OCI-LY3 (cell line): ENCODE results near the gene TGFBR1.

Source experiments
- H2AFZ ChIP-seq: fragments of 200-600, 300-600 bp; shearing (Covaris generic); 2 replicates; pipeline ENCODE4 v1.6.0; 2014; ENCODE audit warnings: antibody characterized with exemption, low read depth, low read length
- H3K27ac ChIP-seq: fragments of 200-600, 300-600 bp; sonication (generic); 2 replicates; pipeline ENCODE4 v1.5.1; 2014; ENCODE audit warnings: mild to moderate bottlenecking, low read length, moderate library complexity, mixed read lengths
- H3K27me3 ChIP-seq: fragments of 200-600, 300-600 bp; sonication (generic); 2 replicates; pipeline ENCODE4 v1.6.1; 2014; ENCODE audit warnings: low read depth, low read length, mixed read lengths
- H3K36me3 ChIP-seq: fragments of 200-600, 300-600 bp; sonication (generic); replicated peaks from 2 replicates; pipeline ENCODE3; 2014; ENCODE audit warnings: low read depth, low read length, mixed read lengths
- H3K4me1 ChIP-seq: fragments of 300-600, 200-600 bp; sonication (generic); 2 replicates; pipeline ENCODE4 v1.6.1; 2014; ENCODE audit warnings: low read length, mixed read lengths
- H3K4me2 ChIP-seq: fragments of 200-600, 300-600 bp; sonication (generic); 2 replicates; pipeline ENCODE4 v1.6.1; 2014; ENCODE audit warnings: low read length, mixed read lengths
- H3K4me3 ChIP-seq: fragments of 300-600, 200-600 bp; sonication (generic); 2 replicates; pipeline ENCODE4 v1.5.1; 2014; ENCODE audit warnings: antibody characterized with exemption, mild to moderate bottlenecking, low read length, moderate library complexity
- H3K79me2 ChIP-seq: fragments of 300-600, 200-600 bp; shearing (Covaris generic); 2 replicates; pipeline ENCODE4 v1.6.1; 2014; ENCODE audit warnings: mild to moderate bottlenecking, low read length, mixed read lengths
- H3K9ac ChIP-seq: fragments of 300-600, 200-600 bp; shearing (Covaris generic); 2 replicates; pipeline ENCODE4 v1.6.0; 2014; ENCODE audit warnings: mild to moderate bottlenecking, low read length, moderate library complexity
- H3K9me3 ChIP-seq: fragments of 200-600, 300-600 bp; shearing (Covaris generic); 2 replicates; pipeline ENCODE4 v1.6.1; 2014; ENCODE audit warnings: low read length, mixed read lengths; ENCODE audit not compliant: insufficient read depth
- H4K20me1 ChIP-seq: fragments of 200-600, 300-600 bp; sonication (generic); 2 replicates; pipeline ENCODE4 v1.6.1; 2016; ENCODE audit warnings: low read length, mixed read lengths; ENCODE audit not compliant: insufficient read depth
- EZH2phosphoT487 ChIP-seq: fragments of 200-600 bp; shearing (Covaris generic); IDR thresholded peaks from 2 replicates; pipeline ENCODE4 v1.6.1; 2018; ENCODE audit warnings: antibody characterized with exemption, mixed run types, low read depth
- TF ChIP-seq, protein P1 (sequence below): fragments of 200-600, 300-600 bp; sonication (generic); IDR thresholded peaks from 2 replicates; pipeline ENCODE4 v1.5.1; 2014; ENCODE audit warnings: antibody characterized with exemption, low read length, low read depth

The TGFBR1 gene

DNA sequence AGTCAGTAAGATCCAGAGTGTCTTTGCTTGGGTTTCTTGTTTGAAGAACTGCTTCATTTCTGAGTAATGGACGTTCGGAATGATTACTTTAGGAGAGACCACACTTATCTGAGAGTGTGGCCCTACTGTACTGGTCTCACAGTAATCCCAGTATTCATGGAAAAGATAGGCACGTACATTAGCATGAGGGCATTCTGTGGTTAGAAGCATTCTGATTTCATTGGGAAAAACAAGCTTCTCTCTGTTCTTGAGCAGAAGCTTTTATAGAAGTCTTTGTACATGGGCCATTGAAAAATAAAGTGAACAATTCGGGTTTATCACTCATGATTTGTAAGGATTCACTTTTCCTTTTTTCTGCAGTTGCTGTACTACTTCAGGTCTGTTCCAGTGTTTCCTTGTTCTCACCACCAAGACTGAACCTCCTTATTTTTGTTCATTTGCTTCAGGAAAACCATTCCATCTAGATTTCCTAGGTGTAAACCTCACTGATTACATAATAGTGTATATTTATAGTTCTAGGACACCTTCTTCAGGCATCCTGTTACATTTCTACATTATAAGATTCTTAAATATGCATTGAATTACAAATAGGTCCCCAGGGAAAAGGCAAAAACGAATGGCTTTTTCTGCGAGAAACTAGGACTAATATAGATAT is 10.1 kb downstream of the TGFBR1 start:
- Histone ChIP-seq H3K9me3 (no peaks in the 10 kb centered on the region), H4K20me1 (no peaks in the 10 kb centered on the region; the same call in 1 of the 2 replicates), H2AFZ (no peak overlapping the region), H3K79me2 (peaks cover 88% of the 10 kb centered on the region), H3K36me3 (no peaks in the 10 kb centered on the region), H3K4me2 (no peak overlapping the region), H3K9ac (no peak overlapping the region), H3K27me3 (no peaks in the 10 kb centered on the region), H3K27ac (no peak overlapping the region), H3K4me1 (peaks cover 30% of the 10 kb centered on the region), H3K4me3 (no peak overlapping the region)
- TF ChIP-seq, protein P1, sequence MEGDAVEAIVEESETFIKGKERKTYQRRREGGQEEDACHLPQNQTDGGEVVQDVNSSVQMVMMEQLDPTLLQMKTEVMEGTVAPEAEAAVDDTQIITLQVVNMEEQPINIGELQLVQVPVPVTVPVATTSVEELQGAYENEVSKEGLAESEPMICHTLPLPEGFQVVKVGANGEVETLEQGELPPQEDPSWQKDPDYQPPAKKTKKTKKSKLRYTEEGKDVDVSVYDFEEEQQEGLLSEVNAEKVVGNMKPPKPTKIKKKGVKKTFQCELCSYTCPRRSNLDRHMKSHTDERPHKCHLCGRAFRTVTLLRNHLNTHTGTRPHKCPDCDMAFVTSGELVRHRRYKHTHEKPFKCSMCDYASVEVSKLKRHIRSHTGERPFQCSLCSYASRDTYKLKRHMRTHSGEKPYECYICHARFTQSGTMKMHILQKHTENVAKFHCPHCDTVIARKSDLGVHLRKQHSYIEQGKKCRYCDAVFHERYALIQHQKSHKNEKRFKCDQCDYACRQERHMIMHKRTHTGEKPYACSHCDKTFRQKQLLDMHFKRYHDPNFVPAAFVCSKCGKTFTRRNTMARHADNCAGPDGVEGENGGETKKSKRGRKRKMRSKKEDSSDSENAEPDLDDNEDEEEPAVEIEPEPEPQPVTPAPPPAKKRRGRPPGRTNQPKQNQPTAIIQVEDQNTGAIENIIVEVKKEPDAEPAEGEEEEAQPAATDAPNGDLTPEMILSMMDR = no peak
- TF ChIP-seq EZH2phosphoT487 = no peak

DNA sequence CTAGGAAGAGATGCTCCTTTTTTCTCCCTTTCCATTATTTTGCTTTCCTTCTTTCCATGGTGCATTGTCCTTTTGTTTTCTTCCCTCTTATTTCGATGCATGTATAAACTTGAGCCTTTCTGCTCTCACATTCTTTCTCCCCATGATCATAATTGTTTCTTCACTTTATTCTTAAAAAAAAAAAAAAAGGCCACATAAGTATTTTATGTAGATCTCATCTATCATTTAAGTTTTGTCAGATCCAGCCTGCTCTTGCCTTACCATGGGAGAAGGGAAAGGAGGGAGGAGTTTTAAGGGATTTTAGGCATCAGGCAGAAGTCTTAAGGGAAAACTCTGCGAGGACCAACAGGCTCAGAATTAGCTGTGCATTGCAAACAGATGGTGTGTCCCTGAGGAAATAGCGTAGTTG is 11.1 kb downstream of the TGFBR1 start:
- peaks cover 88% of the 10 kb centered on the region for H3K79me2 ChIP-seq
- no peak overlapping the region for H3K4me2 ChIP-seq
- no peak overlapping the region for H3K4me3 ChIP-seq
- H3K4me1 ChIP-seq = peaks cover 35% of the 10 kb centered on the region
- no peak overlapping the region for H3K9ac ChIP-seq
- no peaks in the 10 kb centered on the region for H3K9me3 ChIP-seq
- TF ChIP-seq EZH2phosphoT487 = no peak
- TF ChIP-seq, protein P1 = no peak
- H4K20me1 ChIP-seq = no peaks in the 10 kb centered on the region; the same call in 1 of the 2 replicates
- H3K27ac ChIP-seq = no peak overlapping the region
- no peaks in the 10 kb centered on the region for H3K27me3 ChIP-seq
- H3K36me3 ChIP-seq = no peaks in the 10 kb centered on the region
- H2AFZ ChIP-seq = no peak overlapping the region

DNA sequence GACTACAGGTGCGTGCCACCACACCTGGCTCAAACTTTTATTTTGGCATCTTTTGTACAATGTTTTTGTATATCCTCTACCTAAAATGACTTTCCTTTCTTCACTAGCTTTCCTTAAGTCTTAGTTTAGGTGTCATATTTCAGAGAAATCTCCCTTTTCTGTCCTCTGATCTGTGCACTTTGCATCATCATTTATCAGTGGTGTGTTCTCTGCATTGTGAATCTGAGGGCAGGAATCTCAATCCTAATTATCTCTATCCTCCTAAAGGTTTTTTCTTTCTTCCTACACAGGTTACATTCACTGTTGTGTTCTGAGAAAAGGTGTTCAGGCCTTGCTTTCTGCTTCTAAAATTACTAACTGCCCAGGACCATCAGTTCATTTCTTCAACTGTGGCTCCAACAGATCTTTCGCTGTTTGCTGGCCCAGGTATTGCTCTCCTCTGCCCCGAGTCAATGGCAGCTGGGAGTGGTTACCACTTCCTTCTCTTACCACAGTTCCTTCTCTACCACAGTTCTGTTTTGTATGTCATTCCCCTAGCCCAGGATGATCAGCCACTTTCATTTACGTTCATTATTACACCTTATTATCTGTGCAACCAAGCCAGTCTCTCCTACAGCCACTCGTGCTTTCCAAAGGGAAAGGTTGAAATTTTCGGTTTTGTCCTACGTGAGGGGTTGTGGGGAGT is 14.0 kb downstream of the TGFBR1 start:
- Histone ChIP-seq H3K79me2 (peaks cover 89% of the 10 kb centered on the region), H3K27me3 (no peaks in the 10 kb centered on the region), H3K9me3 (no peaks in the 10 kb centered on the region), H3K9ac (peak overlapping the region; percentile 48), H3K4me1 (peaks cover 51% of the 10 kb centered on the region), H3K4me3 (peak overlapping the region; percentile 69), H3K36me3 (no peaks in the 10 kb centered on the region), H4K20me1 (no peaks in the 10 kb centered on the region; the same call in 1 of the 2 replicates), H3K4me2 (peak overlapping the region; percentile 94), H2AFZ (no peak overlapping the region), H3K27ac (peak overlapping the region; percentile 68)
- no peak for TF ChIP-seq EZH2phosphoT487
- TF ChIP-seq, protein P1 = no peak

DNA sequence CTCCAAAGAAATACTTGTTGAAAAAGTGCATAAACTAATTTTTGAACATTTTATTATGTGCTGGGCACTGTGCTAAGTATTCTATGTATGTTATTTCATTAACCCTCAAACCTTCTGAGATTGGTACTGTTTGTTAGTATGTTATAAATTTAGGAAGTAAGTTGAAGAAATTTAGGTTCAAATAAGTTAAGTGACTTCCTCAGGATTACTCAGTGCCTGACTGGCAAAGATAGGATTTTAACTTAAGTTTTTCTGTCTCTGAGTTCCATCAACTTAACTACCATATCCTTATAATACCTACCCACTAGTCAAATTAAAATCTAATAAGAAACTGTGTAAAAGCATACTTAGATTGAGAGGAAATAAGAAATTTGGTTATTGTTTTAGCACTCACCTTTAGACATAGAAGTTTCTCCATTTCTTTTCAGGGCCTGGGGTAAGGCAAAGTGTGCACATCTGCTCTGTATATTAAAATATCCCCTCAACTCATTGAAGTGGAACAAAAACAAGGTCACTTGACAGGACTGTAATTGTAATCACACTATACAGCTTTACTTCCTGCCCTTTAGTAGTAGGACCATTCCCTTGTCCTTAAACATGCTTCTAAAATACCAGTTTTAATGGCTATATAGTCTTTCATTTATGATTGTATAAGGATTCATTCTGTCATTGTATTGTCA is 15.2 kb downstream of the TGFBR1 start:
- no peak for TF ChIP-seq EZH2phosphoT487
- TF ChIP-seq, protein P1 = no peak
- no peaks in the 10 kb centered on the region for H3K36me3 ChIP-seq
- no peaks in the 10 kb centered on the region for H3K9me3 ChIP-seq
- H3K79me2 ChIP-seq = peaks cover 83% of the 10 kb centered on the region
- H3K4me2 ChIP-seq = peak overlapping the region; percentile 94
- H3K27ac ChIP-seq = peak overlapping the region; percentile 68; the same call in 1 of the 2 replicates
- H3K27me3 ChIP-seq = no peaks in the 10 kb centered on the region
- peak overlapping the region; percentile 69 for H3K4me3 ChIP-seq
- no peaks in the 10 kb centered on the region; the same call in 1 of the 2 replicates for H4K20me1 ChIP-seq
- H3K9ac ChIP-seq = 0 out of 2 replicates have a peak overlapping the region, but pooled peaks have one; percentile 48
- H3K4me1 ChIP-seq = peaks cover 62% of the 10 kb centered on the region
- no peak overlapping the region for H2AFZ ChIP-seq
